Dermis lymphatic vessel endothelial cell (primary cell): Measurements from ENCODE around the gene SLC26A6. TPM values are rescaled to one million over a fixed set of nuclear protein-coding genes. Genes with fewer than 3 reads are reported as not detected.

Experiments
- total RNA-seq: library from RNA; depleted of rRNA; stranded (reverse); fragments of >200 nt; gene quantifications from 2 replicates; pipeline ENCODE4 v1.2.1, GENCODE V29; 2014

SLC26A6 gene, protein sequence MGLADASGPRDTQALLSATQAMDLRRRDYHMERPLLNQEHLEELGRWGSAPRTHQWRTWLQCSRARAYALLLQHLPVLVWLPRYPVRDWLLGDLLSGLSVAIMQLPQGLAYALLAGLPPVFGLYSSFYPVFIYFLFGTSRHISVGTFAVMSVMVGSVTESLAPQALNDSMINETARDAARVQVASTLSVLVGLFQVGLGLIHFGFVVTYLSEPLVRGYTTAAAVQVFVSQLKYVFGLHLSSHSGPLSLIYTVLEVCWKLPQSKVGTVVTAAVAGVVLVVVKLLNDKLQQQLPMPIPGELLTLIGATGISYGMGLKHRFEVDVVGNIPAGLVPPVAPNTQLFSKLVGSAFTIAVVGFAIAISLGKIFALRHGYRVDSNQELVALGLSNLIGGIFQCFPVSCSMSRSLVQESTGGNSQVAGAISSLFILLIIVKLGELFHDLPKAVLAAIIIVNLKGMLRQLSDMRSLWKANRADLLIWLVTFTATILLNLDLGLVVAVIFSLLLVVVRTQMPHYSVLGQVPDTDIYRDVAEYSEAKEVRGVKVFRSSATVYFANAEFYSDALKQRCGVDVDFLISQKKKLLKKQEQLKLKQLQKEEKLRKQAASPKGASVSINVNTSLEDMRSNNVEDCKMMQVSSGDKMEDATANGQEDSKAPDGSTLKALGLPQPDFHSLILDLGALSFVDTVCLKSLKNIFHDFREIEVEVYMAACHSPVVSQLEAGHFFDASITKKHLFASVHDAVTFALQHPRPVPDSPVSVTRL
- 9.4 and 11.6 TPM in 2 replicates for total RNA-seq

GRCh38 chr3:48635222-48636021 lies at the start of gene SLC26A6:
SLC26A6 (minus strand) TSS chr3:48635461; CDS start chr3:48635393, 68 bp downstream.

DNA sequence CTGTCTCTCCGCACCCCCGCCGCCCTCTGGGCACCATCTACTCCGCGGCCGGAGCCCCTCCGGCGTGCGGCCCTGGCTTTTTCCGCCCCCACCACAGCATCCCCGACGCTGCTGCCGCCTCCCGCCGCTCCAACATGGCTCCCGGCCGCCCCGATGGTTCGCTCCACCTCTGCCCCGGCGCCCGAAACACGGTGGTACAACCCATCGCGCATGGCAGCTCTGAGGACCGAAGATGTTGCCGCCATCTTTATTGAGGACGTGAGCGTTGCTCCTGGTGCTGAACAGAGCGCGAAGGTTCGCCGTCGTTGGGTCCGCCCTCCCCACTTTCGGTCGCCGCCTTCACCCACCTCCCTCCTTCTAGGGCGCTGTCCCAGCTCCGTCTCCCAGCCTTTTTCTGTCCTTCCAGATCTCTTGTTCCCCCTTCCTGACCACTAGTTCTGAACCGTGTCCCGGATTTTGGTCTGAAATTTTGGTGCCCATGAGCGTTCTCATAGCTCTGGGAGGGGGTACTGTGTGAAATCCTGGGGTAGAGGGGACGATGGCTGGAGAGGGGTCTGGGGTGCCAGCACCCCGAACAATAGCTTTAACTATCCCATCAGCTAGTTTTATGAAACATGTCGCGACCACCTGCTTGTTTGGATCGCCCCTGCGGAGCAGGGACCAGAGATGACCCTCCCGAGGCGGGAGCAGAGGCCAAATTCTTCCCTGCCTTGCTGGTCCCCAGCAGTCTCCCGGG lies 27.7 kb upstream of the SLC26A6 start, which contains the start of gene CELSR3:
Gene CELSR3 (minus strand): TSS at position 134 of the 736 bp plus-strand sequence. CDS start 252 bp downstream, outside the sequence.

DNA sequence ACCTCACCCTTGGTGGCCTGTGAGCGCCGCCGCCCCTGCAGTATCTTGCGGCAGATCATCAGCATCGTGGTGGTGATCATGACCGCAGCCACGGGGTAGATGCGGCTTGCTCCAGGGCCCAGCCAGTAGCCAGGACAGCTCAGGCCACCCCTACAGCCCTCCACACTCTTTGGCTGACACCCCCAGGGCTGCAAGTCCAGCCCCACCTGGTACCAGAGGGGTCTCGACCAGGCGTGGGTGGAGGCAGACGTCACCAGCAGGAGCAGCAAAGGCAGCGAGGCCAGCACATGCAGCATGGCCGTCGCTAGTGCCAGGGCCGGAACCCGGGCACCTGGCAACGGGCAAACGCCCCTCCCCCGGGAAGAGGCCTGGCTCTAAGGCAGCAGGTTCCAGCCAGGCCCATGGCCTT lies 13.8 kb downstream of the SLC26A6 start, which contains the start of gene TMEM89:
Gene TMEM89 (minus strand): TSS at position 309 of the 409 bp plus-strand sequence. CDS start 13 bp downstream, at position 296.

DNA sequence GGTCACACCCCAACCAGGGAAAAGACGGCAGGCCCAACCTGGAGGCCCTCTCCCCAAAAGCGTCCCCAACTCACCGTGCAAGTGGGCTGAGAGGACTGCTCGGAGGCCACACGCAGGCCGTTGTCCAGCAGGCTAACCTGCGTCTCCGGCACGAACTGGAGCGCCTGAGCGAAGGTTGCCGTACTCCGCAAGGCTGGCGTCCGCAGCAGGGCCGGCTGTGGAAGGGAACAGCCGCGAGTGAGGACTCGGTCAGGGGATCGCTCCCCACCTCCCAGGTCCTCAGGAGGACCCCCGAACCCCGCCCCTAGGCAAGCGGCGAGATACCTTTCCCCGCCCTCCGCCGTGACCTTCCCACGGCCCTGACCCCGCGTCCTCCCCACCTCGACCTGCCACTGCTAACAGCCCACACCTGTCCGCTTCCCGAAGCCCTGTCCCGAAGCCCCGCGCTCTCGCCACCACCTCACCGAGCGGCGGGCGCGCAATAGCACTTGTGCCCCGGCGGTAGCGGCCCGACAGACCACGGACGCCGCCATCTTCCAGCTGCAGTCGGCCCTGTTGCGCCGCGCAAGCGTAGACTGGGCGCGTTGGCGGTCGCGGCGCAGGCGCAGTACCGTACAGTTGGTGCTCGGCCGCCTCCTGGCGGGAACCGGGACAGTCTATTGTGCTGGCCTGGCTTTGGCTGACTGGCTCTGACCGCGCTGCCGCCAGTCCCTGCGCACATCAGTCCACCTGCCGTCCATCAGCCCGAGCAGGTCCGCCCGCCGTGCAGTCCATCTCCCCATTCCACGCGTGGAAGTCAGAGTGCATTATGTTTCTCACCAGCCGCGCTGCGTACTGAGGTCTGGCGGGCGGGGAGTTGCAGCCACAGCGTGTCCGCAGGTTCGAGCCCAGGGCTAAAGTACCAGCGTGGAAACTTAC lies 25.9 kb downstream of the SLC26A6 start, which contains the start of gene UQCRC1:
Gene UQCRC1 (minus strand): TSS at position 559 of the 918 bp plus-strand sequence. CDS start 26 bp downstream, at position 533.

DNA sequence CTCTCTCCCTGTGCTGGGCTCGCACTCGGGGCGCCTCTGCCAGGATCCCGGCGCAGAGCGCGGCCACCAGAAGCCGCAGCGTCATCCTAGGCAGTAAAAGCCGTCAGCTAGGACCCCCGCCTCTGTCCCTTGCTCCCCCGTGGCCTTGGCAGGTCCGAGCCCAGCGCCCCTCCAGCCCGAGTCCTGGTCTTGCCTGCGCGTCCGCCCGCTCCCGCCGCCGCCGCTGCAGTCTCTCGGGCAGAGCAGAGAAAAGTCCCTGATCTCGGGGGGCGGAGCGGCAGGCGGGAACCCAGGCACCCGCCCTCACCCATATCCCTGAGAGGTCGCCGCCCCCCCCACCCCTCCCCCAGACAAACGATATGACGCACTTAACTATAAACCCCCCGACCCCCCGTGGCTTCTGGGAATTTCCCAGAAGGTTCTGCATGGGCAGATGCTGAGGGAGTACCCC lies 40.2 kb downstream of the SLC26A6 start, which contains the start of gene COL7A1:
Gene COL7A1 (minus strand): TSS at position 255 of the 451 bp plus-strand sequence. CDS start 170 bp downstream, at position 85.

Other genes starting within 250 kb of the SLC26A6 start
- 12.7 and 17.4 TPM in 2 replicates for gene PLXNB1, start 205.4 kb downstream of the SLC26A6 start, total RNA-seq
- gene CCDC51, start 195.3 kb downstream of the SLC26A6 start, total RNA-seq: 8.5 and 10.5 TPM in 2 replicates
- gene TMA7, start 195.2 kb downstream of the SLC26A6 start, total RNA-seq: 193 and 258 TPM in 2 replicates
- gene ATRIP, start 188.7 kb downstream of the SLC26A6 start, total RNA-seq: 3.9 and 5.3 TPM in 2 replicates
- 54.3 and 62.4 TPM in 2 replicates for gene SHISA5, start 131.3 kb downstream of the SLC26A6 start, total RNA-seq
- gene PFKFB4, start 78.7 kb downstream of the SLC26A6 start, total RNA-seq: 0.43 and 0.76 TPM in 2 replicates
- gene UCN2, start 71.7 kb downstream of the SLC26A6 start, total RNA-seq: 0.09 and 0.11 TPM in 2 replicates
- gene COL7A1, start 40.1 kb downstream of the SLC26A6 start, total RNA-seq: 0.09 and 0.87 TPM in 2 replicates
- 246 and 249 TPM in 2 replicates for gene UQCRC1, start 25.8 kb downstream of the SLC26A6 start, total RNA-seq
- 0.09 TPM in 1 of 2 replicates, not detected in the other for gene TMEM89, start 13.7 kb downstream of the SLC26A6 start, total RNA-seq
- gene CELSR3, start 27.4 kb upstream of the SLC26A6 start, total RNA-seq: 0.09 and 0.22 TPM in 2 replicates
- 3.7 and 4.3 TPM in 2 replicates for gene NCKIPSD, start 50.5 kb upstream of the SLC26A6 start, total RNA-seq
- 33.8 and 47.6 TPM in 2 replicates for gene IP6K2, start 81.8 kb upstream of the SLC26A6 start, total RNA-seq
- 31.5 and 32.1 TPM in 2 replicates for gene PRKAR2A, start 212.4 kb upstream of the SLC26A6 start, total RNA-seq